OCI-LY3 (cell line): ENCODE data around the gene LIFR.

Experiments used
- H2AFZ ChIP-seq: fragments of 200-600, 300-600 bp; shearing (Covaris generic); 2 replicates; pipeline ENCODE4 v1.6.0; 2014; ENCODE audit warnings: antibody characterized with exemption, low read depth, low read length
- H3K27ac ChIP-seq: fragments of 200-600, 300-600 bp; sonication (generic); 2 replicates; pipeline ENCODE4 v1.5.1; 2014; ENCODE audit warnings: mild to moderate bottlenecking, low read length, moderate library complexity, mixed read lengths
- H3K27me3 ChIP-seq: fragments of 200-600, 300-600 bp; sonication (generic); 2 replicates; pipeline ENCODE4 v1.6.1; 2014; ENCODE audit warnings: low read depth, low read length, mixed read lengths
- H3K36me3 ChIP-seq: fragments of 200-600, 300-600 bp; sonication (generic); replicated peaks from 2 replicates; pipeline ENCODE3; 2014; ENCODE audit warnings: low read depth, low read length, mixed read lengths
- H3K4me1 ChIP-seq: fragments of 300-600, 200-600 bp; sonication (generic); 2 replicates; pipeline ENCODE4 v1.6.1; 2014; ENCODE audit warnings: low read length, mixed read lengths
- H3K4me2 ChIP-seq: fragments of 200-600, 300-600 bp; sonication (generic); 2 replicates; pipeline ENCODE4 v1.6.1; 2014; ENCODE audit warnings: low read length, mixed read lengths
- H3K4me3 ChIP-seq: fragments of 300-600, 200-600 bp; sonication (generic); 2 replicates; pipeline ENCODE4 v1.5.1; 2014; ENCODE audit warnings: antibody characterized with exemption, mild to moderate bottlenecking, low read length, moderate library complexity
- H3K79me2 ChIP-seq: fragments of 300-600, 200-600 bp; shearing (Covaris generic); 2 replicates; pipeline ENCODE4 v1.6.1; 2014; ENCODE audit warnings: mild to moderate bottlenecking, low read length, mixed read lengths
- H3K9ac ChIP-seq: fragments of 300-600, 200-600 bp; shearing (Covaris generic); 2 replicates; pipeline ENCODE4 v1.6.0; 2014; ENCODE audit warnings: mild to moderate bottlenecking, low read length, moderate library complexity
- H3K9me3 ChIP-seq: fragments of 200-600, 300-600 bp; shearing (Covaris generic); 2 replicates; pipeline ENCODE4 v1.6.1; 2014; ENCODE audit warnings: low read length, mixed read lengths; ENCODE audit not compliant: insufficient read depth
- H4K20me1 ChIP-seq: fragments of 200-600, 300-600 bp; sonication (generic); 2 replicates; pipeline ENCODE4 v1.6.1; 2016; ENCODE audit warnings: low read length, mixed read lengths; ENCODE audit not compliant: insufficient read depth
- CTCF ChIP-seq: fragments of 200-600, 300-600 bp; sonication (generic); IDR thresholded peaks from 2 replicates; pipeline ENCODE4 v1.5.1; 2014; ENCODE audit warnings: antibody characterized with exemption, low read length, low read depth
- EZH2phosphoT487 ChIP-seq: fragments of 200-600 bp; shearing (Covaris generic); IDR thresholded peaks from 2 replicates; pipeline ENCODE4 v1.6.1; 2018; ENCODE audit warnings: antibody characterized with exemption, mixed run types, low read depth

LIFR gene

DNA sequence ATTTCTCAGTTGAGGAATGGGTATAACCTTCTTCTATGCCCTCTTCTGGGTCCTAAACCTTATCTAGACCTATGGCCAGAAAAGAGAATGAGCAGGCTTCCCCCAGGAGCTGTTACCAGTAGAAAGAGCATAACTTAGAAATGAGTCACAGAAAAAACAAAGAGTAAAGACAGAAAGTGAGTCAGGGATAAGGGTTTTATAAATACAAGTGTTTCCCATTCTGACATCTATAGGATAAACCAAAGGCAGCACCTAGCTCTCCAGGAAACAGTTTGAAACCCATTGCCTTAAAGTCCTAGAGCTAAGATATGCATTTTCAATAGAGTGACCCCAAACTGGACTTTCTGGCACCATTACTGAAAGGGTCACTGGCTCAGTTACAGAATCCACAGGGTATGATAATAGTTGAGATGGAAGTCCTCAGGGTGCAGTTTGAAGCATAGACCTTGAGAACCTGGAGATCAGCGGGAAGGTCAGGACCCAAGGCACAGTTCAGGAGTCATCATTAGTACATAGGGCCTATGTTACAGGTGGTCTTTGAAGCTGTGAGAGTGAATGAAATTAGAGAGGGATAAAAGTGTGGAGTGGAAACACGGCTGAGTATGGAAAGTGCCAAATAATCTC is 42.7 kb upstream of the LIFR start:
- Histone ChIP-seq H3K27ac (no peak overlapping the region), H3K79me2 (no peaks in the 10 kb centered on the region), H3K4me1 (no peaks in the 10 kb centered on the region), H3K36me3 (no peaks in the 10 kb centered on the region), H3K9me3 (no peaks in the 10 kb centered on the region), H3K4me3 (no peak overlapping the region), H3K27me3 (no peaks in the 10 kb centered on the region), H3K9ac (no peak overlapping the region), H4K20me1 (no peaks in the 10 kb centered on the region), H3K4me2 (no peak overlapping the region), H2AFZ (no peak overlapping the region)
- TF ChIP-seq CTCF: no peak
- TF ChIP-seq EZH2phosphoT487: no peak

- H3K9me3 ChIP-seq: no peaks in the 10 kb centered on the region
- no peak overlapping the region for H2AFZ ChIP-seq
- H3K4me1 ChIP-seq: no peaks in the 10 kb centered on the region
- H3K9ac ChIP-seq: no peak overlapping the region
- TF ChIP-seq EZH2phosphoT487 (no peak), CTCF (no peak)
- H3K27me3 ChIP-seq: no peaks in the 10 kb centered on the region
- H3K36me3 ChIP-seq: no peaks in the 10 kb centered on the region
- H3K4me3 ChIP-seq: no peak overlapping the region
- no peak overlapping the region for H3K27ac ChIP-seq
- no peak overlapping the region for H3K4me2 ChIP-seq
- no peaks in the 10 kb centered on the region for H3K79me2 ChIP-seq
- no peaks in the 10 kb centered on the region for H4K20me1 ChIP-seq
Observed at GRCh38 chr5:38598296-38598993, 42.0 kb upstream of the LIFR start.

DNA sequence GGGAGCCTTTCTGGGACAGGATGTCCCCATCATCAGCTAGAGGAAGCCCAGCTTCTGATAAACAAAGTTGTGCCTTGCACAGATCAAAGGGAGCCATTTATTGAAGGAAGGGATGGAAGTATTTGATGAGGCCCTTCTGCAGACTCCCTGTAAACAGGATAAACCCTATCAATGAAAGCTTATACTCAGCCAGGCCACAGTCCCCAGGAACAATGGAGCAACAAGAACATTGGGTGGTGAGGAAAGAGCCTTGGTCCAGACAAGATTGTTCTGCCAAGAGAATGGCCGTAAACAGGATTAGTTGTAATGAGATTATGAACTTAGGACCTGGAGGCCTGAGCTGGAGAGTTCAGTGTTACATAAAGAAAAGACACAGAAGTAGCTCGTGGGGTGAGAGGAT is 40.5 kb upstream of the LIFR start:
- Histone ChIP-seq H4K20me1 (no peaks in the 10 kb centered on the region), H3K4me1 (no peaks in the 10 kb centered on the region), H3K4me2 (no peak overlapping the region)

More for the DNA sequence above, 40.5 kb upstream of the LIFR start:
- Histone ChIP-seq H3K27me3 (no peaks in the 10 kb centered on the region), H3K79me2 (no peaks in the 10 kb centered on the region), H3K27ac (no peak overlapping the region), H3K36me3 (no peaks in the 10 kb centered on the region), H3K4me3 (no peak overlapping the region), H2AFZ (no peak overlapping the region), H3K9me3 (no peaks in the 10 kb centered on the region), H3K9ac (no peak overlapping the region)
- TF ChIP-seq CTCF (no peak), EZH2phosphoT487 (no peak)
